Measurements from ENCODE around the gene NDUFS1.

Gene NDUFS1

DNA sequence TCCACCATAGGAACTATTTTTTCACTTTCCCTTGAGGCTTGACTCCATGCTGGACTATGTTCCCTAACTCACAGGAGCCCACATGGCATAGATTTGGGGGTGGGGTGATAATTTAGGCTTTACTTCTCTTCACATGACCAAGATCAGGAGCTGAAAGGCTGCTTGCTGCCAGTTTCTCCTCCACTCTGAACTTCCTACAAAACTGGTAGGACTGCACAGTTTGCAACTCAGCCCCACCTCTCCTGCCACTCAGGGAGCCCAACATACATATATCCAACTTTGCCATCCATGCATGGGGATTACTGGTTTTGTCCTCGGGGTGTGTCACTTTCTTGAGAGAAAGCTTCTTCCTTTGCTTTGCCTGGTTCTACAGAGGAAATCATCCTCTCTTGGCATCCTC is 87.4 kb downstream of the NDUFS1 start:
- no peak for ATAC-seq
- TF ChIP-seq ZFP3 (CRISPR knock-in tag; IDR thresholded peaks at IDR 0.05) (no peak), ZNF70 (CRISPR knock-in tag; IDR thresholded peaks at IDR 0.05) (no peak), ZNF565 (CRISPR knock-in tag; conservative IDR thresholded peaks at IDR 0.05; ENCODE audit: low read depth) (no peak), PPARA (CRISPR knock-in tag; IDR thresholded peaks at IDR 0.05; ENCODE audit: borderline replicate concordance) (no peak), BACH2 (CRISPR knock-in tag; IDR thresholded peaks at IDR 0.05; ENCODE audit: borderline replicate concordance) (no peak), CSRNP3 (CRISPR knock-in tag; IDR thresholded peaks at IDR 0.05) (no peak), ESRRG (CRISPR knock-in tag; IDR thresholded peaks at IDR 0.05) (no peak), ZC3H10 (CRISPR knock-in tag; IDR thresholded peaks at IDR 0.05) (no peak), RARB (CRISPR knock-in tag; IDR thresholded peaks at IDR 0.05) (no peak), TOX (CRISPR knock-in tag; IDR thresholded peaks at IDR 0.05; ENCODE audit: borderline replicate concordance) (no peak)
- TF ChIP-seq, protein P1, sequence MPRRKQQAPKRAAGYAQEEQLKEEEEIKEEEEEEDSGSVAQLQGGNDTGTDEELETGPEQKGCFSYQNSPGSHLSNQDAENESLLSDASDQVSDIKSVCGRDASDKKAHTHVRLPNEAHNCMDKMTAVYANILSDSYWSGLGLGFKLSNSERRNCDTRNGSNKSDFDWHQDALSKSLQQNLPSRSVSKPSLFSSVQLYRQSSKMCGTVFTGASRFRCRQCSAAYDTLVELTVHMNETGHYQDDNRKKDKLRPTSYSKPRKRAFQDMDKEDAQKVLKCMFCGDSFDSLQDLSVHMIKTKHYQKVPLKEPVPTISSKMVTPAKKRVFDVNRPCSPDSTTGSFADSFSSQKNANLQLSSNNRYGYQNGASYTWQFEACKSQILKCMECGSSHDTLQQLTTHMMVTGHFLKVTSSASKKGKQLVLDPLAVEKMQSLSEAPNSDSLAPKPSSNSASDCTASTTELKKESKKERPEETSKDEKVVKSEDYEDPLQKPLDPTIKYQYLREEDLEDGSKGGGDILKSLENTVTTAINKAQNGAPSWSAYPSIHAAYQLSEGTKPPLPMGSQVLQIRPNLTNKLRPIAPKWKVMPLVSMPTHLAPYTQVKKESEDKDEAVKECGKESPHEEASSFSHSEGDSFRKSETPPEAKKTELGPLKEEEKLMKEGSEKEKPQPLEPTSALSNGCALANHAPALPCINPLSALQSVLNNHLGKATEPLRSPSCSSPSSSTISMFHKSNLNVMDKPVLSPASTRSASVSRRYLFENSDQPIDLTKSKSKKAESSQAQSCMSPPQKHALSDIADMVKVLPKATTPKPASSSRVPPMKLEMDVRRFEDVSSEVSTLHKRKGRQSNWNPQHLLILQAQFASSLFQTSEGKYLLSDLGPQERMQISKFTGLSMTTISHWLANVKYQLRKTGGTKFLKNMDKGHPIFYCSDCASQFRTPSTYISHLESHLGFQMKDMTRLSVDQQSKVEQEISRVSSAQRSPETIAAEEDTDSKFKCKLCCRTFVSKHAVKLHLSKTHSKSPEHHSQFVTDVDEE (CRISPR knock-in tag; IDR thresholded peaks at IDR 0.05), result no peak

- TF ChIP-seq CSRNP3 (CRISPR knock-in tag; IDR thresholded peaks at IDR 0.05) (no peak), BACH2 (CRISPR knock-in tag; IDR thresholded peaks at IDR 0.05; ENCODE audit: borderline replicate concordance) (no peak)
- no peak for ATAC-seq
Observed at GRCh38 chr2:206069417-206069816, 89.8 kb downstream of the NDUFS1 start.

DNA sequence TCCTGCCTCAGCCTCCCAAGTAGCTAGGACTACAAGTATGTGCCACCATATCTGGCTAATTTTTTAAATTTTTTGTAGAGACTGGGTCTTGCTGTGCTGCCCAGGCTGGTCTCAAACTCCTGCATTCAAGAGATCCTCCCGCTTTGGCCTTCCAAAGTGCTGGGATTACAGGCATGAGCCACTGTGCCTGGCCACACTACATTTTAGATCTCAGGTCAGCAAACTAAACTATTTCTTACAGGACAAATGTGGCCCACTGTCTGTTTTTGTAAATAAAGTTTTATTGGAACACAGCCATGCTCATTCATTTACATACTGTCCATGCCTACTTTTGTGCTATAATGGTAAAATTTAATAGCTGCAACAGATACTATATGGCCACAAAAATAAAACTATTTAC is 91.0 kb downstream of the NDUFS1 start:
- ATAC-seq, result no peak
- TF ChIP-seq ZFP3 (CRISPR knock-in tag; IDR thresholded peaks at IDR 0.05) (no peak), RARB (CRISPR knock-in tag; IDR thresholded peaks at IDR 0.05) (no peak), ISL1 (CRISPR knock-in tag; IDR thresholded peaks at IDR 0.05) (no peak), ZNF565 (CRISPR knock-in tag; conservative IDR thresholded peaks at IDR 0.05; ENCODE audit: low read depth) (no peak), SNAI2 (CRISPR knock-in tag; IDR thresholded peaks at IDR 0.05) (no peak), OSR1 (CRISPR knock-in tag; IDR thresholded peaks at IDR 0.05) (no peak), ZC3H10 (CRISPR knock-in tag; IDR thresholded peaks at IDR 0.05) (no peak), ZFP30 (CRISPR knock-in tag; IDR thresholded peaks at IDR 0.05) (no peak), ZNF70 (CRISPR knock-in tag; IDR thresholded peaks at IDR 0.05) (no peak)
